Measurements from ENCODE around the gene METTL23. TPM values are rescaled to one million over a fixed set of nuclear protein-coding genes. Genes with fewer than 3 reads are reported as not detected.

Gene METTL23
- total and polyA plus RNA-seq, 11 donors = 22.1 to 33.7 (median 24.0) TPM

- Histone ChIP-seq H3K27me3 (no peaks in the 10 kb centered on the region), H3K4me1 (peaks cover 15 to 92% (median 67%) of the 10 kb centered on the region in 12 donors), H3K36me3 (peaks cover 0 to 6% (median 0%) of the 10 kb centered on the region in 9 donors), H3K9me3 (no peaks in the 10 kb centered on the region), H3K27ac (peak overlapping the region in 10 of 12 donors; percentile 24 to 99 (median 92)), H3K4me3 (no peak overlapping the region)
- ATAC-seq (no peak), DNase-seq (peak in 1 of 5 donors; percentile 22)
- intact Hi-C loops (cut with DNase I) = no loop called here
- WGBS, 4 donors = 83 to 87% (median 85%) methylated on average over 10 of the region's 10 CpGs
- TF ChIP-seq CTCF (IDR thresholded peaks at IDR 0.05) (no peak), POLR2A (IDR thresholded peaks at IDR 0.05) (no peak)
These were observed 23.6 kb upstream of the METTL23 start for GRCh38 chr17:76702941-76703637.

GRCh38 chr17:76704805-76705204, 21.8 kb upstream of the METTL23 start:
- Histone ChIP-seq H3K4me1 (peaks cover 5 to 92% (median 63%) of the 10 kb centered on the region in 12 donors), H3K9me3 (no peaks in the 10 kb centered on the region), H3K27ac (peak overlapping the region in 10 of 12 donors; percentile 16 to 74 (median 58)), H3K4me3 (no peak overlapping the region), H3K36me3 (peaks cover 0 to 8% (median 0%) of the 10 kb centered on the region in 9 donors), H3K27me3 (no peaks in the 10 kb centered on the region)
- WGBS, 4 donors = 28 to 49% (median 38%) methylated on average over 4 of the region's 4 CpGs
- no peak for ATAC-seq
- intact Hi-C loops (cut with DNase I) = no loop called here
- TF ChIP-seq POLR2A (IDR thresholded peaks at IDR 0.05) (no peak), CTCF (IDR thresholded peaks at IDR 0.05) (no peak)
- DNase-seq = no peak

GRCh38 chr17:76706817-76707216, 19.8 kb upstream of the METTL23 start:
- ATAC-seq (no peak), DNase-seq (no peak)
- Histone ChIP-seq H3K4me1 (peaks cover 4 to 82% (median 55%) of the 10 kb centered on the region in 12 donors), H3K4me3 (peak overlapping the region in 1 of 12 donors; percentile 8), H3K27me3 (no peaks in the 10 kb centered on the region), H3K27ac (peak overlapping the region in 11 of 12 donors; percentile 18 to 99 (median 95)), H3K36me3 (peaks cover 0 to 8% (median 0%) of the 10 kb centered on the region in 9 donors), H3K9me3 (no peaks in the 10 kb centered on the region)
- no peak for TF ChIP-seq CTCF (IDR thresholded peaks at IDR 0.05)
- TF ChIP-seq POLR2A (IDR thresholded peaks at IDR 0.05) = no peak
- intact Hi-C loops (cut with DNase I) = no loop called here
- 79 to 93% (median 86%) methylated on average over 3 of the region's 3 CpGs for WGBS, 4 donors

GRCh38 chr17:76707985-76708807, 18.4 kb upstream of the METTL23 start:
- DNase-seq = peak in 1 of 5 donors; percentile 51
- WGBS, 4 donors = 21 to 36% (median 32%) methylated on average over 14 of the region's 14 CpGs
- no peaks in the 10 kb centered on the region for H3K27me3 ChIP-seq
- H3K4me3 ChIP-seq = peak overlapping the region in 10 of 12 donors; percentile 11 to 98 (median 84)
- peak; percentile 1 to 23 (median 16) for ATAC-seq
- peaks cover 0 to 15% (median 8%) of the 10 kb centered on the region in 9 donors for H3K36me3 ChIP-seq
- H3K4me1 ChIP-seq = peaks cover 4 to 81% (median 51%) of the 10 kb centered on the region in 12 donors
- no peak for TF ChIP-seq POLR2A (IDR thresholded peaks at IDR 0.05)
- peak in 11 of 12 donors; percentile 17 to 64 (median 48) for TF ChIP-seq CTCF (IDR thresholded peaks at IDR 0.05)
- no peaks in the 10 kb centered on the region for H3K9me3 ChIP-seq
- H3K27ac ChIP-seq = peak overlapping the region; percentile 80 to 99 (median 96)
- intact Hi-C loops (cut with DNase I) = loop anchor here in 2 of 10 donors (2.0 kb wide), 1 partner anchor 19 kb away; no protein-coding TSS in a partner anchor
